ENCODE results near the gene HTATIP2. TPM values are rescaled to one million over a fixed set of nuclear protein-coding genes. Genes with fewer than 3 reads are reported as not detected.

Gene HTATIP2
- total and polyA plus RNA-seq, 2 experiments from 2014 or later, result 45.0 to 57.5 TPM

- H3F3A ChIP-seq (replicated peaks; ENCODE audit: low read depth), result no peaks in the 10 kb centered on the region
- H3K79me2 ChIP-seq (replicated peaks; ENCODE audit: insufficient read depth), result no peaks in the 10 kb centered on the region
- Mint-ChIP-seq H3K36me3 (ENCODE audit: low read depth) (peaks cover 5% of the 10 kb centered on the region; the same call in 2 of the 3 replicates), H3K9me3 (no peaks in the 10 kb centered on the region), H3K27me3 (ENCODE audit: insufficient read depth, low read depth, poor library complexity) (peaks cover 1% of the 10 kb centered on the region), H3K27ac (no peak overlapping the region), H3K4me3 (no peak overlapping the region), H3K4me1 (peaks cover 20% of the 10 kb centered on the region; the same call in 2 of the 3 replicates)
- no peaks in the 10 kb centered on the region for H3K27me3 ChIP-seq (ENCODE audit: insufficient read depth)
- no peak for DNase-seq (ENCODE audit: low spot score)
- no peaks in the 10 kb centered on the region for H4K20me1 ChIP-seq (replicated peaks; ENCODE audit: insufficient read depth)
- no peak overlapping the region for H2AFZ ChIP-seq
- H3K9me2 ChIP-seq (ENCODE audit: insufficient read depth), result no peaks in the 10 kb centered on the region
- H3K4me3 ChIP-seq, result no peak overlapping the region
- H3K36me3 ChIP-seq (ENCODE audit: insufficient read depth), result 0 out of 2 replicates have a peak, but pooled peaks cover 5% of the 10 kb centered on the region
- no peak overlapping the region for H3K27ac ChIP-seq (ENCODE audit: low read depth)
- no peak for TF ChIP-seq STAT1 (IDR thresholded peaks at IDR 0.05; ENCODE audit: unreplicated experiment)
- peaks cover 14% of the 10 kb centered on the region for H3K4me1 ChIP-seq (ENCODE audit: insufficient read depth)
- no peak for ATAC-seq
- H3K4me2 ChIP-seq, result no peak overlapping the region
Measured at GRCh38 chr11:20373147-20373546, 9.6 kb downstream of the HTATIP2 start.

GRCh38 chr11:20373568-20374209 lies 10.2 kb downstream of the HTATIP2 start:
- no peak overlapping the region for H3K27ac ChIP-seq (ENCODE audit: low read depth)
- H3K9me3 Mint-ChIP-seq, result no peaks in the 10 kb centered on the region
- no peak overlapping the region for H3K27ac Mint-ChIP-seq
- no peak overlapping the region for H3K4me2 ChIP-seq
- no peaks in the 10 kb centered on the region for H3K79me2 ChIP-seq (replicated peaks; ENCODE audit: insufficient read depth)
- TF ChIP-seq ZNF462 (CRISPR knock-in tag; IDR thresholded peaks at IDR 0.05) (no peak), REST (IDR thresholded peaks at IDR 0.05; ENCODE audit: unreplicated experiment) (no peak), CTCF (conservative IDR thresholded peaks at IDR 0.05; ENCODE audit: low read depth in 2 of 2) (no peak), EZH2phosphoT487 (IDR thresholded peaks at IDR 0.05; ENCODE audit: unreplicated experiment) (no peak)
- no peaks in the 10 kb centered on the region for H3K27me3 ChIP-seq (ENCODE audit: insufficient read depth)
- ATAC-seq (no peak), DNase-seq (ENCODE audit: low spot score) (no peak)
- H3K4me1 ChIP-seq (ENCODE audit: insufficient read depth), result peaks cover 11% of the 10 kb centered on the region
- H3K4me3 Mint-ChIP-seq, result no peak overlapping the region
- H2AFZ ChIP-seq, result no peak overlapping the region
- H3K36me3 ChIP-seq (ENCODE audit: insufficient read depth), result 0 out of 2 replicates have a peak, but pooled peaks cover 4% of the 10 kb centered on the region
- H3K9me2 ChIP-seq (ENCODE audit: insufficient read depth), result no peaks in the 10 kb centered on the region
- H3K27me3 Mint-ChIP-seq (ENCODE audit: insufficient read depth, low read depth, poor library complexity), result peaks cover 1% of the 10 kb centered on the region
- no peak overlapping the region for H3K4me3 ChIP-seq
- H3K4me1 Mint-ChIP-seq, result peaks cover 15% of the 10 kb centered on the region; the same call in 2 of the 3 replicates
- no peaks in the 10 kb centered on the region for H3F3A ChIP-seq (replicated peaks; ENCODE audit: low read depth)
- 0 out of 2 replicates have a peak, but pooled peaks cover 4% of the 10 kb centered on the region for H4K20me1 ChIP-seq (replicated peaks; ENCODE audit: insufficient read depth)
- H3K36me3 Mint-ChIP-seq (ENCODE audit: low read depth), result peaks cover 5% of the 10 kb centered on the region; the same call in 2 of the 3 replicates
